Endothelial cell of umbilical vein (primary cell): ENCODE results near the gene PET100. TPM values are rescaled to one million over a fixed set of nuclear protein-coding genes. Genes with fewer than 3 reads are reported as not detected.

Experiments
- BruUV-seq: library from RNA; stranded (reverse); fragments of 400-500 nt; replicated peaks from 2 replicates; lab custom pipeline; 2021; lab: Mats Ljungman, UMichigan
- CTCF ChIA-PET: fragments of 300-600, 350-600 bp; sonication (Branson Sonifier 250); formaldehyde crosslinking; loops from one replicate; lab custom pipeline; 2021; ENCODE audit warnings: antibody characterized with exemption, inconsistent platforms; lab: Charles Lee
- POLR2A ChIA-PET: fragments of 300-600, 350-600 bp; sonication (Branson Sonifier 250); formaldehyde crosslinking; loops from one replicate; lab custom pipeline; 2021; ENCODE audit warnings: antibody characterized with exemption, inconsistent platforms; lab: Charles Lee
- DNase-seq: peaks from one replicate; pipeline ENCODE4 v3.0.0-alpha.2; 2011; ENCODE audit warnings: low read depth, low spot score
- FAIRE-seq: peaks from 2 replicates; lab custom pipeline; 2011; peaks lifted over from hg19 to GRCh38; lab: Jason Lieb, UNC
- H2AFZ ChIP-seq: 2 replicates; pipeline ENCODE4 v1.6.0; 2012; ENCODE audit warnings: low read depth, low read length, control low read depth, inconsistent platforms
- H3K27ac ChIP-seq: 2 replicates; pipeline ENCODE4 v1.5.1; 2011; ENCODE audit warnings: low read depth, mild to moderate bottlenecking, control low read depth, low read length, moderate library complexity; ENCODE audit not compliant: insufficient read depth
- H3K27me3 ChIP-seq, 2 experiments: 2 replicates each; pipeline versions ENCODE4 v1.6.0 to v1.6.1; 2011; ENCODE audit warnings: low read length in 2 of 2, mixed read lengths in 1 of 2; ENCODE audit not compliant: control insufficient read depth in 2 of 2, insufficient read depth in 2 of 2
- H3K36me3 ChIP-seq, 2 experiments: 2 replicates in 1 of 2; 3 replicates in 1 of 2; pipeline ENCODE4 v1.5.1; 2011; ENCODE audit warnings: low read length in 2 of 2, mild to moderate bottlenecking in 1 of 2, moderate library complexity in 1 of 2; ENCODE audit not compliant: control insufficient read depth in 2 of 2, insufficient read depth in 2 of 2; ENCODE audit errors: extremely low read depth in 1 of 2
- H3K4me1 ChIP-seq: 3 replicates; pipeline ENCODE4 v1.5.1; 2011; ENCODE audit warnings: mild to moderate bottlenecking, low read length; ENCODE audit not compliant: control insufficient read depth, insufficient read depth; ENCODE audit errors: extremely low read depth
- H3K4me2 ChIP-seq: 2 replicates; pipeline ENCODE4 v1.6.1; 2011; ENCODE audit warnings: low read length, control low read depth, mixed read lengths; ENCODE audit not compliant: insufficient read depth
- H3K4me3 ChIP-seq, 3 experiments: fragments of 200-600 bp in 1 of 3; sonication (generic), shearing (Covaris generic) in 1 of 3; replicated peaks in 1 of 3; 2 replicates each; pipeline ENCODE4 v1.5.1; 2011 to 2016; ENCODE audit warnings: control low read depth in 3 of 3, low read length in 3 of 3, mild to moderate bottlenecking in 2 of 3, inconsistent platforms in 1 of 3, low read depth in 1 of 3, moderate library complexity in 1 of 3; ENCODE audit not compliant: insufficient read depth in 1 of 3
- H3K79me2 ChIP-seq: 2 replicates; pipeline ENCODE4 v1.6.0; 2012; ENCODE audit warnings: low read length, inconsistent platforms; ENCODE audit not compliant: control insufficient read depth, insufficient read depth
- H3K9ac ChIP-seq: replicated peaks from 2 replicates; pipeline ENCODE3; 2011; ENCODE audit warnings: low read length, control low read depth; ENCODE audit not compliant: insufficient read depth; ENCODE audit errors: extremely low read depth
- H3K9me1 ChIP-seq: replicated peaks from 3 replicates; pipeline ENCODE4 v1.6.0; 2011; ENCODE audit warnings: mild to moderate bottlenecking, low read length; ENCODE audit not compliant: control insufficient read depth, insufficient read depth; ENCODE audit errors: extremely low read depth
- H3K9me3 ChIP-seq: replicated peaks from 2 replicates; pipeline ENCODE4 v1.5.1; 2012; ENCODE audit warnings: low read length, inconsistent platforms; ENCODE audit not compliant: control insufficient read depth, insufficient read depth
- H4K20me1 ChIP-seq: replicated peaks from 2 replicates; pipeline ENCODE3; 2011; ENCODE audit warnings: mild to moderate bottlenecking, low read length; ENCODE audit not compliant: control insufficient read depth, insufficient read depth; ENCODE audit errors: extremely low read depth
- EZH2 ChIP-seq: IDR thresholded peaks from 2 replicates; pipeline ENCODE4 v1.6.1; 2012; ENCODE audit warnings: borderline replicate concordance, low read depth, mild to moderate bottlenecking, moderate library complexity, low read length, inconsistent platforms; ENCODE audit not compliant: severe bottlenecking
- FOS ChIP-seq: IDR thresholded peaks from 2 replicates; pipeline ENCODE4 v1.6.1; 2011; ENCODE audit warnings: mild to moderate bottlenecking, low read length, moderate library complexity, borderline replicate concordance; ENCODE audit not compliant: insufficient read depth
- GATA2 ChIP-seq: IDR thresholded peaks from 2 replicates; pipeline ENCODE4 v1.7.0; 2011; ENCODE audit warnings: low read depth, mild to moderate bottlenecking, moderate library complexity, mixed read lengths, low read length; ENCODE audit not compliant: insufficient read length, insufficient read depth
- JUN ChIP-seq: IDR thresholded peaks from 2 replicates; pipeline ENCODE4 v1.6.1; 2011; ENCODE audit warnings: borderline replicate concordance, low read depth; ENCODE audit not compliant: insufficient read length, insufficient read depth
- MYC ChIP-seq: IDR thresholded peaks from one replicate; pipeline ENCODE4 v1.6.1; 2011; ENCODE audit warnings: mild to moderate bottlenecking, low read depth, low read length
- POLR2A ChIP-seq: IDR thresholded peaks from 2 replicates; pipeline ENCODE4 v1.6.1; 2012; ENCODE audit warnings: low read depth, mild to moderate bottlenecking, control low read depth, low read length
- POLR2AphosphoS5 ChIP-seq: IDR thresholded peaks from 2 replicates; pipeline ENCODE4 v1.6.1; 2012; ENCODE audit warnings: low read depth, mild to moderate bottlenecking, control low read depth, low read length, moderate library complexity; ENCODE audit not compliant: insufficient read depth
- dilution Hi-C: fragments of 300-500 bp; cut with MboI; formaldehyde crosslinking; loops from one replicate; pipeline ENCODE4 v1.15.0; 2019; ENCODE audit warnings: low sequenced_read_pairs; ENCODE audit not compliant: extremely low pct_ligation_motif_present
- intact Hi-C: fragments of 100-400 bp; cut with micrococcal nuclease; formaldehyde crosslinking; loops from one replicate; pipeline ENCODE4 v1.10.0; 2022
- polyA plus RNA-seq, 4 experiments: library from polyadenylated mRNA; depleted of rRNA in 3 of 4; stranded (reverse) in 3 of 4; unstranded in 1 of 4; fragments of >200 nt; gene quantifications; 2 replicates each; pipeline versions ENCODE4 v1.2.1 to v1.2.3, GENCODE V29; 2011 to 2012; ENCODE audit warnings: missing spikeins in 1 of 4
- total RNA-seq: library from RNA; stranded (reverse); gene quantifications from 2 replicates; pipeline ENCODE4 v1.2.3, GENCODE V29; 2021
- TF ChIP-seq, protein P1 (sequence below), 2 donors: IDR thresholded peaks; 1 replicate in 1 of 2; 2 replicates in 1 of 2; pipeline ENCODE4 v1.5.1; 2011; ENCODE audit warnings: low read length in 2 of 2, mild to moderate bottlenecking in 2 of 2, moderate library complexity in 2 of 2, control low read depth in 1 of 2, inconsistent platforms in 1 of 2, low read depth in 1 of 2; ENCODE audit not compliant: insufficient read depth in 1 of 2; ENCODE audit errors: extremely low read depth in 1 of 2
- TF ChIP-seq, protein P2 (sequence below): IDR thresholded peaks from 2 replicates; pipeline ENCODE4 v1.6.1; 2011; ENCODE audit not compliant: insufficient read depth, insufficient read length

PET100 gene
- total and polyA plus RNA-seq, 2 donors (not counting 3 experiments of a cell fraction or from before 2014, with no cell fraction given), result 55.0 to 172 TPM

DNA sequence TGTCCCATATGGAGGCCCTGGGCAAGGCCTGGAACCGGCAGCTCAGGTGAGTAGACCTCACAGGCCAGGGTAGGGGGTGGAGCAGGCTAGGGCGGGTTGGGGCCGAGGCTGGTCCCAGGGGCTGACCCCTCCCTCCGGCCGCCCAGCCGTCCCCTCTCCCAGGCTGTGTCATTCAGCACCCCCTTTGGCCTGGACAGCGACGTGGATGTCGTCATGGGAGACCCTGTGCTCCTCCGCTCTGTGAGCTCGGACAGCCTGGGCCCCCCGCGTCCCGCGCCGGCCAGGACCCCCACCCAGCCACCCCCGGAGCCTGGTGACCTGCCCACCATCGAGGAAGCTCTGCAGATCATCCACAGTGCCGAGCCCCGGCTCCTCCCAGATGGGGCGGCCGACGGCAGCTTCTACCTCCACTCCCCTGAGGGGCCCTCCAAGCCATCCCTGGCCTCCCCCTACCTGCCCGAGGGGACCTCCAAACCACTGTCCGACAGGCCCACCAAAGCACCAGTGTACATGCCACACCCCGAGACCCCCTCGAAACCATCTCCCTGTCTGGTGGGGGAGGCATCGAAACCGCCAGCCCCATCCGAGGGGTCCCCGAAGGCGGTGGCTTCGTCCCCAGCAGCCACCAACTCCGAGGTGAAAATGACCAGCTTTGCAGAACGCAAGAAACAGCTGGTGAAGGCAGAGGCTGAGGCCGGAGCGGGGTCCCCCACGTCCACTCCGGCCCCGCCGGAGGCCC lies 17.9 kb upstream of the PET100 start:
- DNase-seq (no peak), FAIRE-seq (no peak)
- intact Hi-C loops, result no loop called here
- Histone ChIP-seq H3K4me1 (no peaks in the 10 kb centered on the region), H2AFZ (no peak overlapping the region), H3K79me2 (no peaks in the 10 kb centered on the region), H3K4me3 (no peak overlapping the region), H3K9ac (no peak overlapping the region), H3K27me3 (no peaks in the 10 kb centered on the region), H3K9me1 (no peaks in the 10 kb centered on the region), H3K4me2 (no peak overlapping the region), H3K27ac (no peak overlapping the region), H4K20me1 (no peaks in the 10 kb centered on the region), H3K36me3 (no peaks in the 10 kb centered on the region), H3K9me3 (no peaks in the 10 kb centered on the region)
- TF ChIP-seq POLR2AphosphoS5 (no peak), FOS (no peak), GATA2 (no peak), EZH2 (no peak), MYC (no peak), JUN (no peak), POLR2A (no peak)
- TF ChIP-seq, protein P1, sequence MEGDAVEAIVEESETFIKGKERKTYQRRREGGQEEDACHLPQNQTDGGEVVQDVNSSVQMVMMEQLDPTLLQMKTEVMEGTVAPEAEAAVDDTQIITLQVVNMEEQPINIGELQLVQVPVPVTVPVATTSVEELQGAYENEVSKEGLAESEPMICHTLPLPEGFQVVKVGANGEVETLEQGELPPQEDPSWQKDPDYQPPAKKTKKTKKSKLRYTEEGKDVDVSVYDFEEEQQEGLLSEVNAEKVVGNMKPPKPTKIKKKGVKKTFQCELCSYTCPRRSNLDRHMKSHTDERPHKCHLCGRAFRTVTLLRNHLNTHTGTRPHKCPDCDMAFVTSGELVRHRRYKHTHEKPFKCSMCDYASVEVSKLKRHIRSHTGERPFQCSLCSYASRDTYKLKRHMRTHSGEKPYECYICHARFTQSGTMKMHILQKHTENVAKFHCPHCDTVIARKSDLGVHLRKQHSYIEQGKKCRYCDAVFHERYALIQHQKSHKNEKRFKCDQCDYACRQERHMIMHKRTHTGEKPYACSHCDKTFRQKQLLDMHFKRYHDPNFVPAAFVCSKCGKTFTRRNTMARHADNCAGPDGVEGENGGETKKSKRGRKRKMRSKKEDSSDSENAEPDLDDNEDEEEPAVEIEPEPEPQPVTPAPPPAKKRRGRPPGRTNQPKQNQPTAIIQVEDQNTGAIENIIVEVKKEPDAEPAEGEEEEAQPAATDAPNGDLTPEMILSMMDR (IDR thresholded peaks at IDR 0.05; ENCODE audit: extremely low read depth in 1 of 2, insufficient read depth in 1 of 2, low read depth in 1 of 2, low read length in 2 of 2), result no peak
- TF ChIP-seq, protein P2, sequence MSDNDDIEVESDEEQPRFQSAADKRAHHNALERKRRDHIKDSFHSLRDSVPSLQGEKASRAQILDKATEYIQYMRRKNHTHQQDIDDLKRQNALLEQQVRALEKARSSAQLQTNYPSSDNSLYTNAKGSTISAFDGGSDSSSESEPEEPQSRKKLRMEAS, result no peak
- dilution Hi-C loops, result no loop called here
- POLR2A ChIA-PET, result no interaction called here
- BruUV-seq, result no TSS peak
- CTCF ChIA-PET, result interaction anchor here (1.5 kb wide), 1 partner anchor 43 kb away, joined by 5 read pairs; no protein-coding TSS in a partner anchor
